A673 (cell line): ENCODE measurements around the gene AOPEP. TPM values are rescaled to one million over a fixed set of nuclear protein-coding genes. Genes with fewer than 3 reads are reported as not detected.

Experiments used
- BruUV-seq: library from RNA; stranded (reverse); fragments of 400-500 nt; replicated peaks from 2 replicates; lab custom pipeline; 2021; lab: Mats Ljungman, UMichigan
- CTCF ChIA-PET: fragments of 300-600 bp; sonication (Branson Sonifier 250); formaldehyde crosslinking; loops from one replicate; lab custom pipeline; 2022; ENCODE audit warnings: antibody characterized with exemption; lab: Charles Lee
- POLR2A ChIA-PET: fragments of 300-600 bp; sonication (Branson Sonifier 250); formaldehyde crosslinking; loops from one replicate; lab custom pipeline; 2022; ENCODE audit warnings: antibody characterized with exemption; ENCODE audit not compliant: low non-redundant PET; lab: Charles Lee
- DNase-seq: peaks from one replicate; pipeline ENCODE4 v3.0.0-alpha.2; 2015; ENCODE audit warnings: low spot score
- H3K27ac ChIP-seq: fragments of 200-600 bp; sonication (generic); 2 replicates; pipeline ENCODE4 v1.5.1; 2016; ENCODE audit warnings: mixed run types, low read depth, mild to moderate bottlenecking, mixed read lengths, antibody characterized with exemption, low read length; ENCODE audit not compliant: poor library complexity, severe bottlenecking
- H3K27me3 ChIP-seq: fragments of 200-600 bp; sonication (generic); replicated peaks from 2 replicates; pipeline ENCODE4 v1.6.1; 2017; ENCODE audit warnings: mixed run types, low read depth, mild to moderate bottlenecking, mixed read lengths, antibody characterized with exemption, low read length; ENCODE audit not compliant: insufficient read depth, poor library complexity
- H3K36me3 ChIP-seq: fragments of 200-600 bp; sonication (generic); 2 replicates; pipeline ENCODE4 v1.6.1; 2016; ENCODE audit warnings: mixed run types, mild to moderate bottlenecking, mixed read lengths, antibody characterized with exemption, low read length; ENCODE audit not compliant: insufficient read depth, poor library complexity, severe bottlenecking
- H3K4me1 ChIP-seq: fragments of 200-600 bp; sonication (generic); 2 replicates; pipeline ENCODE4 v1.6.1; 2017; ENCODE audit warnings: mixed run types, mild to moderate bottlenecking, mixed read lengths, antibody characterized with exemption, low read length; ENCODE audit not compliant: insufficient read depth, poor library complexity, severe bottlenecking
- H3K4me3 ChIP-seq: fragments of 200-600 bp; sonication (generic); 2 replicates; pipeline ENCODE4 v1.5.1; 2016; ENCODE audit warnings: low read depth, mixed run types, mild to moderate bottlenecking, mixed read lengths, low read length; ENCODE audit not compliant: poor library complexity, severe bottlenecking
- H3K9me3 ChIP-seq: fragments of 200-600 bp; sonication (generic); 2 replicates; pipeline ENCODE4 v1.6.1; 2016; ENCODE audit warnings: mixed run types, low read depth, mild to moderate bottlenecking, mixed read lengths, antibody characterized with exemption, low read length; ENCODE audit not compliant: poor library complexity, severe bottlenecking
- EZH2 ChIP-seq: fragments of 200-600 bp; sonication (generic); IDR thresholded peaks from 2 replicates; pipeline ENCODE4 v1.6.1; 2017; ENCODE audit warnings: borderline replicate concordance, low read depth, mild to moderate bottlenecking, mixed read lengths, antibody characterized with exemption, low read length; ENCODE audit not compliant: poor library complexity, severe bottlenecking
- intact Hi-C: fragments of 100-400 bp; cut with micrococcal nuclease; formaldehyde crosslinking; loops from one replicate; pipeline ENCODE4 v1.10.0; 2022; ENCODE audit not compliant: unreplicated experiment
- total RNA-seq: library from RNA; stranded (reverse); gene quantifications from 2 replicates; pipeline ENCODE4 v1.2.3, GENCODE V29; 2021
- TF ChIP-seq, protein P1 (sequence below): fragments of 300-800, 200-600 bp; sonication (generic); conservative IDR thresholded peaks from 2 replicates; pipeline ENCODE4 v1.5.1; 2017; ENCODE audit warnings: low read depth, mild to moderate bottlenecking, antibody characterized with exemption, low read length, moderate library complexity, mixed read lengths

AOPEP gene
- total RNA-seq, 1 experiment from 2014 or later, result 17.5 TPM

- TF ChIP-seq, protein P1, sequence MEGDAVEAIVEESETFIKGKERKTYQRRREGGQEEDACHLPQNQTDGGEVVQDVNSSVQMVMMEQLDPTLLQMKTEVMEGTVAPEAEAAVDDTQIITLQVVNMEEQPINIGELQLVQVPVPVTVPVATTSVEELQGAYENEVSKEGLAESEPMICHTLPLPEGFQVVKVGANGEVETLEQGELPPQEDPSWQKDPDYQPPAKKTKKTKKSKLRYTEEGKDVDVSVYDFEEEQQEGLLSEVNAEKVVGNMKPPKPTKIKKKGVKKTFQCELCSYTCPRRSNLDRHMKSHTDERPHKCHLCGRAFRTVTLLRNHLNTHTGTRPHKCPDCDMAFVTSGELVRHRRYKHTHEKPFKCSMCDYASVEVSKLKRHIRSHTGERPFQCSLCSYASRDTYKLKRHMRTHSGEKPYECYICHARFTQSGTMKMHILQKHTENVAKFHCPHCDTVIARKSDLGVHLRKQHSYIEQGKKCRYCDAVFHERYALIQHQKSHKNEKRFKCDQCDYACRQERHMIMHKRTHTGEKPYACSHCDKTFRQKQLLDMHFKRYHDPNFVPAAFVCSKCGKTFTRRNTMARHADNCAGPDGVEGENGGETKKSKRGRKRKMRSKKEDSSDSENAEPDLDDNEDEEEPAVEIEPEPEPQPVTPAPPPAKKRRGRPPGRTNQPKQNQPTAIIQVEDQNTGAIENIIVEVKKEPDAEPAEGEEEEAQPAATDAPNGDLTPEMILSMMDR, result no peak
- no peak for TF ChIP-seq EZH2
- POLR2A ChIA-PET, result no interaction called here
- DNase-seq, result no peak
- intact Hi-C loops, result no loop called here
- no peaks in the 10 kb centered on the region for H3K9me3 ChIP-seq
- CTCF ChIA-PET, result interaction anchor here (0.6 kb wide), 1 partner anchor 370 kb away, joined by 10 read pairs; no protein-coding TSS in a partner anchor
- H3K36me3 ChIP-seq, result peaks cover 13% of the 10 kb centered on the region
- no peaks in the 10 kb centered on the region for H3K27me3 ChIP-seq
- H3K4me3 ChIP-seq, result no peak overlapping the region
- BruUV-seq, result no TSS peak
- H3K4me1 ChIP-seq, result no peaks in the 10 kb centered on the region
- no peak overlapping the region for H3K27ac ChIP-seq
Measured at GRCh38 chr9:95103281-95103771, 376.8 kb downstream of the AOPEP start.

DNA sequence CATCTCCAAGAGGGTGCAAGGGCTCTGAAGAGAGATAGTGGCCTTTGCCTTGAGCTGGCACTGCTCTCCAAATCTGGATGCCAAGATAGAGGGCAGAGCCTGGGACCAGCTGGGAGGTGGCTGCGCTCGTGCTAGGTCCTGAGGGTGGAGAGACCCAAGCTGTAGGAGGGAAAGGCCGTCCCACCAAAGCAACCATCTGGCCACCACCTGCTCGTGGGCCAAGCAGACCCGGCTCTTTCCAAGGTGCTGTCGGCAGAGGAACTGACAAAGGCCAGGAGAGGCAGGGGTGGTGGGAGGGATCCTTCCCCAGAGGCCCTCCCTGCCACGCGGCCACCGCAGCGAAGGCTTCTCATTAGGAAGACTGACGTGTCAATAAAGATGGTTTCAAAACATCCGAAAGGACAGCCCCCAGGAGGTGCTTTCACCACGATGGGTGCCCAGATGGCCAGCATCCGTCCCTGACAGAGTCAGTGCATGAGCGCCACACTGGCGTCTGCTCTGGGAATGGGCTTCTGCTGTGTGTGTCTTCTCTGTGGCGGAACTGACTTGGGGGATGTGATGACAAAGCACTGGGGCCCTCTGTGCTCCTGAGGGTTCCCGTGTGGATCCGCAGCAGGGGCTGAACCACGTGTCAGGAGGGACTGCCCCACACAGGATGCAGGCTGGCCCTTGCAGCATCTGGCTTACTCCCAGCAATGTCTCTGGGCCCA is 377.5 kb downstream of the AOPEP start:
- no peaks in the 10 kb centered on the region for H3K9me3 ChIP-seq

GRCh38 chr9:95104581-95104960 is 378.1 kb downstream of the AOPEP start:
- intact Hi-C loops, result no loop called here
- TF ChIP-seq EZH2, result no peak
- TF ChIP-seq, protein P1, result no peak

More for the DNA sequence above, 377.5 kb downstream of the AOPEP start:
- no peaks in the 10 kb centered on the region for H3K4me1 ChIP-seq
- intact Hi-C loops, result no loop called here
- BruUV-seq, result no TSS peak
- H3K4me3 ChIP-seq, result no peak overlapping the region
- POLR2A ChIA-PET, result no interaction called here
- H3K27ac ChIP-seq, result no peak overlapping the region
- DNase-seq, result no peak
- CTCF ChIA-PET, result no interaction called here
- TF ChIP-seq, protein P1, result no peak
- no peak for TF ChIP-seq EZH2
- peaks cover 13% of the 10 kb centered on the region for H3K36me3 ChIP-seq
- no peaks in the 10 kb centered on the region for H3K27me3 ChIP-seq

More at GRCh38 chr9:95104581-95104960, 378.1 kb downstream of the AOPEP start:
- H3K27ac ChIP-seq, result no peak overlapping the region
- no peaks in the 10 kb centered on the region for H3K4me1 ChIP-seq
- CTCF ChIA-PET, result no interaction called here
- no peaks in the 10 kb centered on the region for H3K9me3 ChIP-seq
- no peaks in the 10 kb centered on the region for H3K27me3 ChIP-seq
- POLR2A ChIA-PET, result no interaction called here
- BruUV-seq, result no TSS peak
- no peak for DNase-seq
- no peak overlapping the region for H3K4me3 ChIP-seq
- peaks cover 13% of the 10 kb centered on the region for H3K36me3 ChIP-seq
